Prostate gland (tissue), 2 donors: ENCODE data around the gene KRTAP22-2. TPM values are rescaled to one million over a fixed set of nuclear protein-coding genes. Genes with fewer than 3 reads are reported as not detected.

Experiments used
- DNase-seq: peaks from one replicate; pipeline ENCODE4 v3.0.0-alpha.2; 2019; ENCODE audit warnings: low spot score
- H3K27ac ChIP-seq, 2 donors: fragments of 200-600 bp; sonication (generic); 2 replicates each; pipeline ENCODE4 v1.5.1; 2017 to 2019
- H3K27me3 ChIP-seq: fragments of 200-600 bp; sonication (generic); replicated peaks from 2 replicates; pipeline ENCODE4 v1.5.1; 2019; ENCODE audit not compliant: insufficient read depth
- H3K36me3 ChIP-seq, 2 donors: fragments of 200-600 bp; sonication (generic); 1 replicate in 1 of 2; 2 replicates in 1 of 2; pipeline versions ENCODE4 v1.5.1 to v1.8.1; 2017 to 2019
- H3K4me1 ChIP-seq: fragments of 200-600 bp; sonication (generic); replicated peaks from 2 replicates; pipeline ENCODE4 v1.5.1; 2019
- H3K4me3 ChIP-seq, 2 donors: fragments of 200-600 bp; sonication (generic); 2 replicates each; pipeline ENCODE4 v1.5.1; 2017 to 2019
- H3K9me3 ChIP-seq: fragments of 200-600 bp; sonication (generic); 2 replicates; pipeline ENCODE4 v1.5.1; 2017
- POLR2A ChIP-seq: fragments of 450-650 bp; IDR thresholded peaks from one replicate; pipeline ENCODE4 v1.6.1; 2016; ENCODE audit warnings: antibody characterized with exemption, mild to moderate bottlenecking
- POLR2AphosphoS5 ChIP-seq: sonication (generic); formaldehyde crosslinking; IDR thresholded peaks from one replicate; pipeline ENCODE4 v1.6.1; 2017; ENCODE audit warnings: antibody characterized with exemption
- WGBS: methylation state at CpG from one replicate; pipeline ENCODE4 v1.1.5; 2018; 5-methylcytosine and 5-hydroxymethylcytosine counted together
- intact Hi-C: fragments of 100-400 bp; cut with DNase I; formaldehyde crosslinking; loops from one replicate; pipeline ENCODE4 v1.14.2; 2022
- total RNA-seq, 2 donors: library from RNA; depleted of rRNA; stranded (reverse); fragments of >200 nt; gene quantifications; one replicate each; pipeline ENCODE4 v1.1.0, GENCODE V29; 2016
- TF ChIP-seq, protein P1 (sequence below), 4 experiments: fragments of 200-600 bp in 2 of 4; fragments of 450-650 bp in 2 of 4; sonication (generic) in 2 of 4; IDR thresholded peaks; 1 replicate in 3 of 4; 2 replicates in 1 of 4; pipeline ENCODE4 v1.5.1; 2016 to 2019; ENCODE audit warnings: antibody characterized with exemption in 4 of 4, mild to moderate bottlenecking in 2 of 4, moderate library complexity in 2 of 4

KRTAP22-2 gene
- not detected for total RNA-seq

DNA sequence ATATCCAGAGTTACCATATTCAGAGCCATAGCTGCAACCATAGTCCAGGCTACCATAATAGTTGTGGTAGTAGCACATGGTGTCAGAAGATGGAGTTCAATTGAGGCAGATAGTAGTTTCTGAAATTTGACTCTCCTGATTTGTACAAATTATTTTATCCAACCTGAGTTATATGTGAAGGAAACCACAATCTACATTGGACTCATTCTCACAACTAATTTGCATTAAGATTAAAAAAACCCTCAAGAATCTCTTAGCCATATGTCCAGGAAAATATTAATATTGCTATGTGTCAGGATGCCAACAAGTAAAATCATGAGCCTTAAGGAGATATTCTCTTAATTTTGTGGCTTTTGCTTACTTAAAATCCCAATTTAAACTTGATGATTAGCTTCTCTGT, at the start of gene KRTAP22-2:
KRTAP22-2 (minus strand) TSS at position 101 of the 400 bp plus-strand sequence.
- Histone ChIP-seq H3K4me1 (no peaks in the 10 kb centered on the region), H3K4me3 (no peak within 1 kb of the TSS), H3K9me3 (no peaks in the 10 kb centered on the region), H3K27me3 (no peaks in the 10 kb centered on the region), H3K36me3 (no peaks in the 10 kb centered on the region), H3K27ac (no peak within 1 kb of the TSS)
- no peak for DNase-seq
- intact Hi-C loops, result no loop called here
- no peak for TF ChIP-seq POLR2A
- TF ChIP-seq, protein P1, sequence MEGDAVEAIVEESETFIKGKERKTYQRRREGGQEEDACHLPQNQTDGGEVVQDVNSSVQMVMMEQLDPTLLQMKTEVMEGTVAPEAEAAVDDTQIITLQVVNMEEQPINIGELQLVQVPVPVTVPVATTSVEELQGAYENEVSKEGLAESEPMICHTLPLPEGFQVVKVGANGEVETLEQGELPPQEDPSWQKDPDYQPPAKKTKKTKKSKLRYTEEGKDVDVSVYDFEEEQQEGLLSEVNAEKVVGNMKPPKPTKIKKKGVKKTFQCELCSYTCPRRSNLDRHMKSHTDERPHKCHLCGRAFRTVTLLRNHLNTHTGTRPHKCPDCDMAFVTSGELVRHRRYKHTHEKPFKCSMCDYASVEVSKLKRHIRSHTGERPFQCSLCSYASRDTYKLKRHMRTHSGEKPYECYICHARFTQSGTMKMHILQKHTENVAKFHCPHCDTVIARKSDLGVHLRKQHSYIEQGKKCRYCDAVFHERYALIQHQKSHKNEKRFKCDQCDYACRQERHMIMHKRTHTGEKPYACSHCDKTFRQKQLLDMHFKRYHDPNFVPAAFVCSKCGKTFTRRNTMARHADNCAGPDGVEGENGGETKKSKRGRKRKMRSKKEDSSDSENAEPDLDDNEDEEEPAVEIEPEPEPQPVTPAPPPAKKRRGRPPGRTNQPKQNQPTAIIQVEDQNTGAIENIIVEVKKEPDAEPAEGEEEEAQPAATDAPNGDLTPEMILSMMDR (IDR thresholded peaks at IDR 0.05), result no peak
- TF ChIP-seq POLR2AphosphoS5, result no peak

DNA sequence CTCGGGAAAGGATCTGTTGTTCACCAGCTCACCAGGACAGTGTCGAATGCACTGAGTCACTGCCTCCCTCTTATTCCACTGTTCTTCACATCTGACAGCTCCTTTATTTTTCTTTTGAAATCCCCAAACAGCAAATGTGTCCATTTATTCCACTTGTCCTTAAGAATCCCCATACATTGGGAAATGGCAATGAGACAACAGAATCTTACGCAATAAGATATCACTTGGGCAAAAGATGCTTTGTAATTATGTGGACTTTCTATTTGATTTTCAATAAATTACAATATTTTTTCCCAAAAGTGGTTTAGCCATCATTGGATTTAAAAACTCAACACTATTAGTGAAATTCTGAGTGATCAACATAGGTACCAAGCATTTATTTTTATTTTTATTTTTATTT, 48.5 kb upstream of the KRTAP22-2 start:
- intact Hi-C loops, result no loop called here
- H3K9me3 ChIP-seq, result no peaks in the 10 kb centered on the region
- no peaks in the 10 kb centered on the region for H3K36me3 ChIP-seq
- DNase-seq, result no peak
- no peaks in the 10 kb centered on the region for H3K27me3 ChIP-seq
- TF ChIP-seq POLR2AphosphoS5 (no peak), POLR2A (no peak)
- TF ChIP-seq, protein P1 (IDR thresholded peaks at IDR 0.05), result no peak
- H3K4me3 ChIP-seq, result no peak overlapping the region
- 85% methylated on average over 3 of the region's 3 CpGs for WGBS
- H3K27ac ChIP-seq, result no peak overlapping the region
- H3K4me1 ChIP-seq, result no peaks in the 10 kb centered on the region

DNA sequence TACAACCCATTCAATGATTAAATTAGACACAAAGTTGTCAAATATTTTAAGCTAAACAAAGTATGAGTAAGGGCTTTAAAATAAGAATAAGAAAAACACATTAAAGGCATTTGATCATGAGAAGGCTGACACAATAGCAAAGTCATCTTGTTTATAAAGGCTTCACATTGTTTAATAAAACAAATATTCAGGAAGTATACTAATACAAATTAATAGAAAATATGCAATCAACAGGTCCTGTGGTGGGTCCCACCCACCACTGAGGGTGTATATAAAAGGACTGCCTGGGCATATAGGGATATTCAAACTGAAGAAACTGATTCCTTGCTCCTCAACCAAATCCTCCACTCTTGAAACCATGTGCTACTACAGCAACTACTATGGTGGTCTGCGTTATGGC, 44.7 kb upstream of the KRTAP22-2 start, which contains the start of gene KRTAP20-2:
KRTAP20-2 (plus strand) TSS at position 301 of the 400 bp plus-strand sequence; CDS start at position 359, 58 bp downstream.
- 81% methylated on average over 1 of the region's 1 CpG for WGBS
- no peak for DNase-seq

DNA sequence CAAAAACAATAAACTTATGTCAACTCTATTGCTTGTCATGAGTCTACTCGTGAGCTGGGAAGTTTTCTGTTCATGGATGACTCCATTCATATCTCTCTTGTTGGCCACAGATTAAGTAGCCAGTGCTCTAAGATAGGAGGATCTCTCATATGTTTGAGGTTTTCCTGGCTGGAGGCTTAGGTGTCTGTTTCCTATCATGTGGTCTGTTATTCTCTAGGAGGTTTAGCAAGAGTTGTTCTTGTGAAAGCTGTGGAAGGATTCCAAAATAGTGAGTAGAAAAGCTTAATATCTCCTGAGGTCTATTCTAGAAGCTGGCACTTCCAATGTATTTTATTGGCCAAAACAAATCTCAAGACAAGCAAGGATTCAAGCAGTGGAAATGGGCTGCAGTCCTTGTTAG, 39.0 kb upstream of the KRTAP22-2 start:
- intact Hi-C loops, result no loop called here
- no peak for DNase-seq
- no peaks in the 10 kb centered on the region for H3K27me3 ChIP-seq
- H3K4me3 ChIP-seq, result no peak overlapping the region
- H3K4me1 ChIP-seq, result no peaks in the 10 kb centered on the region
- WGBS, result 68% methylated on average over 1 of the region's 1 CpG
- H3K9me3 ChIP-seq, result no peaks in the 10 kb centered on the region
- TF ChIP-seq, protein P1 (IDR thresholded peaks at IDR 0.05), result no peak
- no peak for TF ChIP-seq POLR2AphosphoS5
- no peak for TF ChIP-seq POLR2A
- no peak overlapping the region for H3K27ac ChIP-seq
- H3K36me3 ChIP-seq, result no peaks in the 10 kb centered on the region

More for the DNA sequence above, 44.7 kb upstream of the KRTAP22-2 start, which contains the start of gene KRTAP20-2:
- Histone ChIP-seq H3K27ac (no peak within 1 kb of the TSS), H3K27me3 (no peaks in the 10 kb centered on the region), H3K9me3 (no peaks in the 10 kb centered on the region), H3K4me1 (no peaks in the 10 kb centered on the region), H3K36me3 (no peaks in the 10 kb centered on the region), H3K4me3 (no peak within 1 kb of the TSS)
- intact Hi-C loops, result no loop called here
- TF ChIP-seq POLR2A, result no peak
- TF ChIP-seq, protein P1 (IDR thresholded peaks at IDR 0.05), result no peak
- no peak for TF ChIP-seq POLR2AphosphoS5

DNA sequence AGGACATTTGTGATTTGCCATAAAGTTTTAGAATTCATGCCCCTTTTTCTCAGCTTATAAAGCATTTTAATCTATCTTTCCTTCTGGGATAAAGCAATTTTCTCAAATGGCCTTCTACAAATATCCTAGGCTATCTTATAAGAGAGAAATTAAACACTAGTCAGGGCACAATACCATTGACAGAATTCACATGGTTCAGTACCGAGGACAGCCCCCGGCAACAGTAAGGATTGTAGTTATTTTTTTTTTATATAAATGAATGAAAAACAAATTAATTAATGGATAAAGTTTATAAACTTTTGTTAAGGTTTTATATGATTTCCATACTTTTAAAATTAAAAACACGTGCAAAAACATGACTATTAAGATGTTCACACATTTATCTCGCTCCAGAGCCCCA, 37.9 kb upstream of the KRTAP22-2 start:
- H3K27me3 ChIP-seq, result no peaks in the 10 kb centered on the region
- H3K4me1 ChIP-seq, result no peaks in the 10 kb centered on the region
- H3K9me3 ChIP-seq, result no peaks in the 10 kb centered on the region
- no peak overlapping the region for H3K4me3 ChIP-seq
- intact Hi-C loops, result no loop called here
- DNase-seq, result no peak
- TF ChIP-seq, protein P1 (IDR thresholded peaks at IDR 0.05), result no peak
- no peak for TF ChIP-seq POLR2A
- TF ChIP-seq POLR2AphosphoS5, result no peak
- 92% methylated on average over 4 of the region's 4 CpGs for WGBS
- no peak overlapping the region for H3K27ac ChIP-seq
- no peaks in the 10 kb centered on the region for H3K36me3 ChIP-seq
